Measurements from ENCODE around the gene TAP1.

The TAP1 gene

GRCh38 chr6:32853541-32854375 is at the start of gene TAP1, which contains the start of gene PSMB9 (continued):
- TF ChIP-seq ZBTB1 (tag by site-specific recombination; IDR thresholded peaks at IDR 0.05) (no peak), GLIS2 (tag by site-specific recombination; IDR thresholded peaks at IDR 0.05) (peak; percentile 87), ZNF138 (tag by site-specific recombination; IDR thresholded peaks at IDR 0.05; ENCODE audit: borderline replicate concordance) (no peak), ZNF23 (tag by site-specific recombination; IDR thresholded peaks at IDR 0.05; ENCODE audit: borderline replicate concordance) (no peak), PBX3 (CRISPR knock-in tag; IDR thresholded peaks at IDR 0.05) (0 out of 2 replicates have a peak, but pooled peaks have one; percentile 78), ZNF354C (tag by site-specific recombination; IDR thresholded peaks at IDR 0.05; ENCODE audit: borderline replicate concordance, low read depth) (no peak), ZNF174 (tag by site-specific recombination; IDR thresholded peaks at IDR 0.05) (no peak), PRDM4 (tag by site-specific recombination; IDR thresholded peaks at IDR 0.05) (no peak), ZFP41 (tag by site-specific recombination; IDR thresholded peaks at IDR 0.05; ENCODE audit: borderline replicate concordance) (no peak), ZNF202 (tag by site-specific recombination; IDR thresholded peaks at IDR 0.05; ENCODE audit: borderline replicate concordance) (no peak), ZNF132 (tag by site-specific recombination; IDR thresholded peaks at IDR 0.05; ENCODE audit: borderline replicate concordance) (no peak), ZNF223 (tag by site-specific recombination; IDR thresholded peaks at IDR 0.05) (no peak), ZNF221 (tag by site-specific recombination; IDR thresholded peaks at IDR 0.05; ENCODE audit: borderline replicate concordance) (no peak), ZNF350 (tag by site-specific recombination; IDR thresholded peaks at IDR 0.05) (no peak), ZNF416 (tag by site-specific recombination; IDR thresholded peaks at IDR 0.05) (no peak), ZNF692 (tag by site-specific recombination; IDR thresholded peaks at IDR 0.05) (peak; percentile 78), ZNF530 (tag by site-specific recombination; IDR thresholded peaks at IDR 0.05; ENCODE audit: low read depth) (no peak), ZNF626 (tag by site-specific recombination; IDR thresholded peaks at IDR 0.05) (no peak), GLIS1 (tag by site-specific recombination; IDR thresholded peaks at IDR 0.05) (peak; percentile 66), ZNF600 (tag by site-specific recombination; IDR thresholded peaks at IDR 0.05) (no peak; the same call in 1 of the 2 replicates), TRIM28 (IDR thresholded peaks at IDR 0.05; ENCODE audit: borderline replicate concordance, low read length) (peak; percentile 44; the same call in 1 of the 2 replicates), ZNF654 (tag by site-specific recombination; IDR thresholded peaks at IDR 0.05; ENCODE audit: low read depth) (no peak), ZNF561 (tag by site-specific recombination; IDR thresholded peaks at IDR 0.05; ENCODE audit: borderline replicate concordance) (peak; percentile 70; the same call in 1 of the 2 replicates), ZNF548 (tag by site-specific recombination; IDR thresholded peaks at IDR 0.05) (no peak), ZBTB8A (tag by site-specific recombination; IDR thresholded peaks at IDR 0.05) (peak; percentile 88), ZNF48 (tag by site-specific recombination; IDR thresholded peaks at IDR 0.05) (no peak), IKZF3 (tag by site-specific recombination; IDR thresholded peaks at IDR 0.05) (peak; percentile 96), ZNF521 (tag by site-specific recombination; IDR thresholded peaks at IDR 0.05) (no peak), SALL2 (tag by site-specific recombination; IDR thresholded peaks at IDR 0.05; ENCODE audit: borderline replicate concordance) (no peak), MEIS1 (CRISPR knock-in tag; IDR thresholded peaks at IDR 0.05; ENCODE audit: borderline replicate concordance) (no peak), ZNF24 (tag by site-specific recombination; IDR thresholded peaks at IDR 0.05) (0 out of 2 replicates have a peak, but pooled peaks have one; percentile 20), PRDM10 (tag by site-specific recombination; IDR thresholded peaks at IDR 0.05) (peak; percentile 95)
